ENCODE results near the gene PNLIP. TPM values are rescaled to one million over a fixed set of nuclear protein-coding genes. Genes with fewer than 3 reads are reported as not detected.

Gene PNLIP
- polyA plus RNA-seq, 2 of the 4 experiments (the other 2 are of a cell fraction), result not detected

DNA sequence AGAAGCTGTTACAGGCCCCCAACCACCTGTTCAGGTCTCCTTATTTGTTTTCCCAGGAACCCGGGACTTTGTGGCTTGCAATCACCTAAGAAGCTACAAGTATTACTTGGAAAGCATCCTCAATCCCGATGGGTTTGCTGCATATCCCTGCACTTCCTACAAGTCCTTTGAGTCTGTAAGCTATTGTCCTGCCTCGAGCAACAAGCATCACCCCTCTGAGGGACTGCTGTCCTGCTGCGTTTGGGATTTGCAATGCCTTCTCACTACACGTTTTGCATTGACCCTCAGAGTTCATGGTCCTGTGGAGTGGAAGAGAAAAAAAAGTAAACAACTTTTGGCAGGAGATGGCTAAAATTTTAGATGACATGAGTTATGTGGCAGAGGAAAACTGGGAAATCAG is 54.3 kb downstream of the PNLIP start:
- POLR2A ChIA-PET, result no interaction called here
- CTCF ChIA-PET, result no interaction called here
- no peaks in the 10 kb centered on the region for H3K9me3 ChIP-seq
- H3K4me3 ChIP-seq, result no peak overlapping the region
- no peak overlapping the region for H3K27ac ChIP-seq
- no peak overlapping the region for H3K4me2 ChIP-seq
- no peaks in the 10 kb centered on the region for H3K4me1 ChIP-seq
- TF ChIP-seq RFX5 (IDR thresholded peaks at IDR 0.05) (no peak), RCOR1 (IDR thresholded peaks at IDR 0.05; ENCODE audit: low read depth, low read length) (no peak), ZFP36 (IDR thresholded peaks at IDR 0.05; ENCODE audit: borderline replicate concordance, partially characterized antibody) (no peak), KDM5A (IDR thresholded peaks at IDR 0.05) (no peak), ZNF302 (CRISPR knock-in tag; IDR thresholded peaks at IDR 0.05) (no peak), BHLHE40 (IDR thresholded peaks at IDR 0.05; ENCODE audit: low read depth, low read length) (no peak), ESRRA (IDR thresholded peaks at IDR 0.05; ENCODE audit: borderline replicate concordance, low read length) (no peak), RAD21 (conservative IDR thresholded peaks at IDR 0.05 in 1 of 2, IDR thresholded peaks at IDR 0.05 in 1 of 2) (no peak), MAZ (IDR thresholded peaks at IDR 0.05; ENCODE audit: borderline replicate concordance, low read depth, low read length) (no peak), CHD2 (IDR thresholded peaks at IDR 0.05; ENCODE audit: low read length, partially characterized antibody) (no peak)
- TF ChIP-seq, protein P1, sequence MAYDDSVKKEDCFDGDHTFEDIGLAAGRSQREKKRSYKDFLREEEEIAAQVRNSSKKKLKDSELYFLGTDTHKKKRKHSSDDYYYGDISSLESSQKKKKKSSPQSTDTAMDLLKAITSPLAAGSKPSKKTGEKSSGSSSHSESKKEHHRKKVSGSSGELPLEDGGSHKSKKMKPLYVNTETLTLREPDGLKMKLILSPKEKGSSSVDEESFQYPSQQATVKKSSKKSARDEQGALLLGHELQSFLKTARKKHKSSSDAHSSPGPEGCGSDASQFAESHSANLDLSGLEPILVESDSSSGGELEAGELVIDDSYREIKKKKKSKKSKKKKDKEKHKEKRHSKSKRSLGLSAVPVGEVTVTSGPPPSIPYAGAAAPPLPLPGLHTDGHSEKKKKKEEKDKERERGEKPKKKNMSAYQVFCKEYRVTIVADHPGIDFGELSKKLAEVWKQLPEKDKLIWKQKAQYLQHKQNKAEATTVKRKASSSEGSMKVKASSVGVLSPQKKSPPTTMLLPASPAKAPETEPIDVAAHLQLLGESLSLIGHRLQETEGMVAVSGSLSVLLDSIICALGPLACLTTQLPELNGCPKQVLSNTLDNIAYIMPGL (CRISPR knock-in tag; IDR thresholded peaks at IDR 0.05; ENCODE audit: borderline replicate concordance), result no peak
- TF ChIP-seq, protein P2, sequence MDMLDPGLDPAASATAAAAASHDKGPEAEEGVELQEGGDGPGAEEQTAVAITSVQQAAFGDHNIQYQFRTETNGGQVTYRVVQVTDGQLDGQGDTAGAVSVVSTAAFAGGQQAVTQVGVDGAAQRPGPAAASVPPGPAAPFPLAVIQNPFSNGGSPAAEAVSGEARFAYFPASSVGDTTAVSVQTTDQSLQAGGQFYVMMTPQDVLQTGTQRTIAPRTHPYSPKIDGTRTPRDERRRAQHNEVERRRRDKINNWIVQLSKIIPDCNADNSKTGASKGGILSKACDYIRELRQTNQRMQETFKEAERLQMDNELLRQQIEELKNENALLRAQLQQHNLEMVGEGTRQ (IDR thresholded peaks at IDR 0.05), result no peak
- WGBS (ENCODE audit: missing lambda C conversion rate), result 7% methylated on average over 5 of the region's 5 CpGs
- FAIRE-seq, result no peak
- no peak for DNase-seq (ENCODE audit: low read depth in 1 of 2, low spot score in 1 of 2)
- no peak for ATAC-seq

DNA sequence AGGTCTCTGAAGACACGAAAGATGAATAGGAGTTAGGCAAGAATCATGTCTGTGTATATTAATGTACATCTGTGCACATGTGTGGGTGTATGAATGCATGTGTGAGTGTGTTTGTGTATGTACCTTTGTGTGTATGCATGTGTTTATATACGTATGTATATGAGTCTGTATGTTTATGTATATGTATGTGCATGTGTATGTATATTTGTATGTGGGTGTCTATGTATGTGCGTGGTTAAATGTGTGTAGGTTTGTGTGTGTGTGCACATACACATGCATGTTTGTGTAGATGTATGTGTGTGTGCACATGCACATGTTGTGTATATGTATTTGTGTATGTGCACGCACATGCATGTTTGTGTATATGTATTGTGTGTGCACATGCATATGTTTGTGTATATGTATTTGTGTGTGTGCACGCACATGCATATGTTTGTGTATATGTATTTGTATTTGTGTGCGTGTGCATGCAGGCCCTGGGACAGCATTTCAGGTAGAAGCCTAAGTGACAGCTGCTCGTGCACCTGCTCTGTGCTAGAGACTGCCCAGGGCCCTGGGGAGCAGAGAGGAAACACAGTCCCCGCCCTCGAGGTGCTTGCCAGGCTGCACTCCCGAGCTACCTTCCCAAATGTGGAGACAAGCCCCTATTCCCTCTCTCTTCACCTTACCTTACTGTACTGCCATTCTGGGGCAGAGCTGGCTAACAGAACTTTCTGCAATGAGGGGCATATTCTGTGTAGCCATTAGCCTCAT is 57.1 kb downstream of the PNLIP start:
- POLR2A ChIA-PET, result no interaction called here

More for the DNA sequence above, 57.1 kb downstream of the PNLIP start:
- 51% methylated on average over 8 of the region's 10 CpGs for WGBS (ENCODE audit: missing lambda C conversion rate)
- Histone ChIP-seq H3K4me1 (no peaks in the 10 kb centered on the region), H3K27ac (no peak overlapping the region), H3K4me3 (no peak overlapping the region), H3K9me3 (no peaks in the 10 kb centered on the region), H3K4me2 (no peak overlapping the region)
- DNase-seq (ENCODE audit: low read depth in 1 of 2, low spot score in 1 of 2), result no peak
- FAIRE-seq, result no peak
- no peak for TF ChIP-seq MAFK (IDR thresholded peaks at IDR 0.05; ENCODE audit: partially characterized antibody)
- no peak for TF ChIP-seq POLR2AphosphoS2 (conservative IDR thresholded peaks at IDR 0.05; ENCODE audit: low read length)
- TF ChIP-seq SREBF2 (IDR thresholded peaks at IDR 0.05), result no peak
- no peak for TF ChIP-seq EP300 (IDR thresholded peaks at IDR 0.05)
- TF ChIP-seq HEYL (CRISPR knock-in tag; IDR thresholded peaks at IDR 0.05), result no peak
- no peak for TF ChIP-seq JUNB (IDR thresholded peaks at IDR 0.05)
- TF ChIP-seq TFCP2L1 (CRISPR knock-in tag; IDR thresholded peaks at IDR 0.05), result no peak
- TF ChIP-seq, protein P3, sequence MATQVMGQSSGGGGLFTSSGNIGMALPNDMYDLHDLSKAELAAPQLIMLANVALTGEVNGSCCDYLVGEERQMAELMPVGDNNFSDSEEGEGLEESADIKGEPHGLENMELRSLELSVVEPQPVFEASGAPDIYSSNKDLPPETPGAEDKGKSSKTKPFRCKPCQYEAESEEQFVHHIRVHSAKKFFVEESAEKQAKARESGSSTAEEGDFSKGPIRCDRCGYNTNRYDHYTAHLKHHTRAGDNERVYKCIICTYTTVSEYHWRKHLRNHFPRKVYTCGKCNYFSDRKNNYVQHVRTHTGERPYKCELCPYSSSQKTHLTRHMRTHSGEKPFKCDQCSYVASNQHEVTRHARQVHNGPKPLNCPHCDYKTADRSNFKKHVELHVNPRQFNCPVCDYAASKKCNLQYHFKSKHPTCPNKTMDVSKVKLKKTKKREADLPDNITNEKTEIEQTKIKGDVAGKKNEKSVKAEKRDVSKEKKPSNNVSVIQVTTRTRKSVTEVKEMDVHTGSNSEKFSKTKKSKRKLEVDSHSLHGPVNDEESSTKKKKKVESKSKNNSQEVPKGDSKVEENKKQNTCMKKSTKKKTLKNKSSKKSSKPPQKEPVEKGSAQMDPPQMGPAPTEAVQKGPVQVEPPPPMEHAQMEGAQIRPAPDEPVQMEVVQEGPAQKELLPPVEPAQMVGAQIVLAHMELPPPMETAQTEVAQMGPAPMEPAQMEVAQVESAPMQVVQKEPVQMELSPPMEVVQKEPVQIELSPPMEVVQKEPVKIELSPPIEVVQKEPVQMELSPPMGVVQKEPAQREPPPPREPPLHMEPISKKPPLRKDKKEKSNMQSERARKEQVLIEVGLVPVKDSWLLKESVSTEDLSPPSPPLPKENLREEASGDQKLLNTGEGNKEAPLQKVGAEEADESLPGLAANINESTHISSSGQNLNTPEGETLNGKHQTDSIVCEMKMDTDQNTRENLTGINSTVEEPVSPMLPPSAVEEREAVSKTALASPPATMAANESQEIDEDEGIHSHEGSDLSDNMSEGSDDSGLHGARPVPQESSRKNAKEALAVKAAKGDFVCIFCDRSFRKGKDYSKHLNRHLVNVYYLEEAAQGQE (IDR thresholded peaks at IDR 0.05), result no peak
- no peak for TF ChIP-seq FOXS1 (CRISPR knock-in tag; IDR thresholded peaks at IDR 0.05)
- TF ChIP-seq HOXA7 (CRISPR knock-in tag; IDR thresholded peaks at IDR 0.05), result no peak
- TF ChIP-seq, protein P2 (IDR thresholded peaks at IDR 0.05), result no peak
- no peak for TF ChIP-seq HOXB13 (CRISPR knock-in tag; IDR thresholded peaks at IDR 0.05; ENCODE audit: low read depth)
- TF ChIP-seq RNF2 (IDR thresholded peaks at IDR 0.05; ENCODE audit: borderline replicate concordance, low read depth), result no peak
- TF ChIP-seq ESRRA (IDR thresholded peaks at IDR 0.05; ENCODE audit: borderline replicate concordance, low read length), result no peak
- TF ChIP-seq GATA3 (IDR thresholded peaks at IDR 0.05; ENCODE audit: borderline replicate concordance), result no peak
- CTCF ChIA-PET, result no interaction called here
- ATAC-seq, result no peak

Data from A549 (cell line).